Osteoblast (primary cell): ENCODE measurements around the gene CDC42BPG. TPM values are rescaled to one million over a fixed set of nuclear protein-coding genes. Genes with fewer than 3 reads are reported as not detected.
A peak's percentile ranks its signal among the peaks of the same experiment; 100 is the strongest.

Experiments used
- DNase-seq: peaks from one replicate; pipeline ENCODE4 v3.0.0; 2011; ENCODE audit warnings: low spot score, mixed read lengths; ENCODE audit not compliant: insufficient read length; ENCODE audit errors: missing footprints
- H2AFZ ChIP-seq: 2 replicates; pipeline ENCODE4 v1.6.0; 2011; ENCODE audit warnings: mild to moderate bottlenecking, low read length
- H3K27ac ChIP-seq: 2 replicates; pipeline ENCODE4 v1.5.1; 2011; ENCODE audit warnings: mild to moderate bottlenecking, low read depth, low read length, moderate library complexity
- H3K27me3 ChIP-seq: 2 replicates; pipeline ENCODE4 v1.6.0; 2012; ENCODE audit warnings: mild to moderate bottlenecking, control low read depth, inconsistent platforms, low read length, moderate library complexity; ENCODE audit not compliant: insufficient read depth
- H3K36me3 ChIP-seq: 2 replicates; pipeline ENCODE4 v1.5.1; 2011; ENCODE audit warnings: mild to moderate bottlenecking, low read length, control low read depth, moderate library complexity; ENCODE audit not compliant: insufficient read depth
- H3K4me1 ChIP-seq: 2 replicates; pipeline ENCODE4 v1.5.1; 2011; ENCODE audit warnings: mild to moderate bottlenecking, low read length, control low read depth, moderate library complexity; ENCODE audit not compliant: insufficient read depth
- H3K4me2 ChIP-seq: 2 replicates; pipeline ENCODE4 v1.6.0; 2011; ENCODE audit warnings: mild to moderate bottlenecking, low read length; ENCODE audit not compliant: insufficient read depth
- H3K4me3 ChIP-seq: fragments of 200-600 bp; sonication (generic); 3 replicates; pipeline ENCODE4 v1.5.1; 2012; ENCODE audit warnings: mild to moderate bottlenecking, low read length, inconsistent platforms; ENCODE audit not compliant: insufficient read depth
- H3K79me2 ChIP-seq: 2 replicates; pipeline ENCODE4 v1.6.0; 2012; ENCODE audit warnings: mild to moderate bottlenecking, low read length, control low read depth, inconsistent platforms; ENCODE audit not compliant: insufficient read depth
- H3K9me3 ChIP-seq: 2 replicates; pipeline ENCODE4 v1.5.1; 2011; ENCODE audit warnings: low read depth, low read length, control low read depth
- H4K20me1 ChIP-seq: 2 replicates; pipeline ENCODE4 v1.6.0; 2012; ENCODE audit warnings: mild to moderate bottlenecking, low read length, control low read depth; ENCODE audit not compliant: insufficient read depth
- CTCF ChIP-seq: IDR thresholded peaks from 2 replicates; pipeline ENCODE4 v1.5.1; 2011; ENCODE audit warnings: mild to moderate bottlenecking, low read depth, low read length, moderate library complexity; ENCODE audit errors: extremely low read depth
- total RNA-seq: library from RNA; depleted of rRNA; stranded (reverse); fragments of >200 nt; gene quantifications from 2 replicates; pipeline ENCODE4 v1.2.3, GENCODE V29; 2012

The CDC42BPG gene
- total RNA-seq, 1 donor: under 0.01 TPM

- Histone ChIP-seq H3K4me1 (no peaks in the 10 kb centered on the region), H4K20me1 (no peaks in the 10 kb centered on the region), H3K27me3 (no peaks in the 10 kb centered on the region), H3K27ac (no peak overlapping the region), H3K4me2 (no peak overlapping the region), H3K36me3 (no peaks in the 10 kb centered on the region), H3K9me3 (no peaks in the 10 kb centered on the region), H3K79me2 (no peaks in the 10 kb centered on the region), H2AFZ (no peak overlapping the region), H3K4me3 (no peak overlapping the region)
- no peak for TF ChIP-seq CTCF
- peak; percentile 17 for DNase-seq
These were observed 58.1 kb downstream of the CDC42BPG start for GRCh38 chr11:64786308-64786707.

GRCh38 chr11:64784813-64785581 is 59.5 kb downstream of the CDC42BPG start:
- peak; percentile 18 for DNase-seq
- H3K9me3 ChIP-seq: no peaks in the 10 kb centered on the region
- H3K79me2 ChIP-seq: no peaks in the 10 kb centered on the region
- no peak overlapping the region for H3K4me2 ChIP-seq
- no peaks in the 10 kb centered on the region for H4K20me1 ChIP-seq
- H3K4me1 ChIP-seq: no peaks in the 10 kb centered on the region
- TF ChIP-seq CTCF: no peak
- no peaks in the 10 kb centered on the region for H3K36me3 ChIP-seq
- no peak overlapping the region for H3K4me3 ChIP-seq
- no peak overlapping the region for H3K27ac ChIP-seq
- no peaks in the 10 kb centered on the region for H3K27me3 ChIP-seq
- no peak overlapping the region for H2AFZ ChIP-seq

- Histone ChIP-seq H3K27me3 (no peaks in the 10 kb centered on the region), H3K4me1 (peaks cover 15% of the 10 kb centered on the region), H4K20me1 (peaks cover 36% of the 10 kb centered on the region), H3K4me2 (peak within 1 kb of the TSS; percentile 92), H3K4me3 (peak within 1 kb of the TSS; percentile 79), H2AFZ (peak within 1 kb of the TSS; percentile 88), H3K36me3 (peaks cover 32% of the 10 kb centered on the region), H3K9me3 (no peaks in the 10 kb centered on the region), H3K79me2 (peaks cover 39% of the 10 kb centered on the region), H3K27ac (peak within 1 kb of the TSS; percentile 91)
- peak; percentile 98 for DNase-seq
- TF ChIP-seq CTCF: no peak
These were observed 65.8 kb downstream of the CDC42BPG start, which contains the start of gene SF1 for GRCh38 chr11:64778473-64779298. Gene SF1 (minus strand): TSS chr11:64778542. CDS start chr11:64778392, 150 bp downstream.

GRCh38 chr11:64778223-64778472 is 66.3 kb downstream of the CDC42BPG start:
- no peaks in the 10 kb centered on the region for H3K9me3 ChIP-seq
- no peak overlapping the region for H2AFZ ChIP-seq
- TF ChIP-seq CTCF: no peak
- peaks cover 44% of the 10 kb centered on the region for H3K79me2 ChIP-seq
- H3K4me1 ChIP-seq: peaks cover 15% of the 10 kb centered on the region
- peak overlapping the region; percentile 91 for H3K27ac ChIP-seq
- H3K27me3 ChIP-seq: no peaks in the 10 kb centered on the region
- peaks cover 41% of the 10 kb centered on the region for H4K20me1 ChIP-seq
- no peak for DNase-seq
- peak overlapping the region; percentile 16 for H3K4me2 ChIP-seq
- H3K36me3 ChIP-seq: peaks cover 38% of the 10 kb centered on the region
- peak overlapping the region; percentile 79 for H3K4me3 ChIP-seq
